ENCODE results near the gene PROM1.

The PROM1 gene

DNA sequence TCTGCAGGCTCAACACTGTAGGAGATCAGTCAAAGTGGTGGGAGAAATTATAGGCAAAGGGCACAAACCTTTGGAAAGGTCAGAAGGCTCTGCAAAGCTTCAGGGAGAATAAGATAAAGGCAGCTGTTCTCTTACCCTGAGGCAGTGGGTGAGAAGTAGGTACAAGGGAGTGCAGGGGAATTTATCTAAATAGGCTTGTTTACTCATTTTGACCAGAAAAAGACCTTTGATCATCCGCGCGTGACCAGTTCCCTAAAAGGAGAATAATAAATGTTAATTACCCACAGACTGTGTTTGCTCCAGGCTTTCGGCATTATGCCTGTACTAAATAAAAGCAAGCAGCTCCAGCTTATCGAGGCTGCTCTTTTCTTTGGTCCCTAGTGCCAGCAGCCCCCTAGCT lies 130.2 kb downstream of the PROM1 start:
- DNase-seq (ENCODE audit: low spot score) = no peak
- no peak for FAIRE-seq

GRCh38 chr4:15951781-15952180 lies 132.0 kb downstream of the PROM1 start:
- no peak for DNase-seq (ENCODE audit: low spot score)
- FAIRE-seq = no peak

- FAIRE-seq (no peak), DNase-seq (ENCODE audit: low spot score) (no peak)
Measured at GRCh38 chr4:15948826-15949225, 135.0 kb downstream of the PROM1 start.

GRCh38 chr4:15947684-15948083 lies 136.1 kb downstream of the PROM1 start:
- FAIRE-seq (no peak), DNase-seq (ENCODE audit: low spot score) (no peak)

GRCh38 chr4:15945516-15945915 lies 138.3 kb downstream of the PROM1 start:
- FAIRE-seq (no peak), DNase-seq (ENCODE audit: low spot score) (no peak)

DNA sequence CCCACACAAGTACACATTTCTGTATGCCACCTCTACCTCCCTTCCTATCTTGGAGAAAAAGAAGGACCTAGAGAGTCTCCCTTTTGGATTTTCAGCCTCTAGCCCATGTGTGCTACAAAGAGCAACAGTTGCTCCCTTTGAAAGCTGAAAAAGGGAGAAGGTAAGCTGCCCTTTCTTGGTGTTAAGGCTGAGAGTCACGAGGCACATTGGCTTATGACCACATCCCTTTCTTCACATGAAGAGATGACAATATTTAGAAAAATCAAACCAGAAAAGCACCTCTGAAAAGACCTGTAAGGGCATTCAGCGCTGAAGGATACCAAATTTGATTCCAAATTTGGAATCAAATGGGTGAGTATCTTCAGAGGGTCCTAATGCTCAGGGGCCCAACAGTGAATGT lies 138.9 kb downstream of the PROM1 start:
- DNase-seq (ENCODE audit: low spot score) (no peak), FAIRE-seq (no peak)

DNA sequence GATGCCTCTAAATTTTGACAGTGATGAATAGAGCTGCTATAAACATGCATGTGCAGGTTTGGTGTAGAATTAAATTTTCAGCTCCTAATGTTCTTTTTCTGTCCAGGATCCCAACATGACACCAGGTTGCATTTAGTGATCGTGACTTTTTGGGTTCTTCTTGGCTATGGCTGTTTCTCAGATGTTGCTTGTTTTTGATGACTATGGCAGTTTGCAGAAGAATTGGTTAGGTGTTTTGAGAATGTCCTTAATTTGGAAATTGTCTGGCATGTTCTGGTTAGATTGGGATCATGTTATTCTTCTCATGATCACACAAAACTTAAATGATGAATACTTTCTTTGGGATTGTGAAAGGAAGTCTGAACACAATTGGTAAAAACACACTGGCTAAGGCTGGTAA lies 141.5 kb downstream of the PROM1 start:
- FAIRE-seq = no peak
- DNase-seq (ENCODE audit: low spot score) = no peak

DNA sequence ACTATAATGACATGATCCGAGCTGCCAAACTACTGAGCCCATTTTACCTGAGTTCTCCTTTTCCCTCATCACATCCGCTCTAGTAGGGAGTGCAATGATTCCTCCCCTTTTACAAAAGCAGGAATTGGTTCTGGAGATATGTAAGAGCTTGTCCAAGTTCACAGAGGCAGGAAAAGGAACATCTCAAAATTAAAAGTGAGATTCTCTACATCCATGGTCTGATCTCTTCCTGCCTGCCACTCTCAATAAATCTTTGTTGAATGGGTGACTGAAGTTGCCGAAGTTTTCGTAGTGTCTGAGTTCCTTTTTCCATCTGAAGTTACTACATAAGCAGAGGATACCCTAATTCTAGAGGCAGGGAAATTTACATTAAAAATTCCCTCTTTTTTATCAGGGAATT lies 145.2 kb downstream of the PROM1 start, which contains the start of gene FGFBP1:
TSS of gene FGFBP1 (minus strand) at position 101 of the 400 bp plus-strand sequence. CDS start 2,108 bp downstream, outside the sequence.
- FAIRE-seq = no peak
- DNase-seq (ENCODE audit: low spot score) = no peak

DNA sequence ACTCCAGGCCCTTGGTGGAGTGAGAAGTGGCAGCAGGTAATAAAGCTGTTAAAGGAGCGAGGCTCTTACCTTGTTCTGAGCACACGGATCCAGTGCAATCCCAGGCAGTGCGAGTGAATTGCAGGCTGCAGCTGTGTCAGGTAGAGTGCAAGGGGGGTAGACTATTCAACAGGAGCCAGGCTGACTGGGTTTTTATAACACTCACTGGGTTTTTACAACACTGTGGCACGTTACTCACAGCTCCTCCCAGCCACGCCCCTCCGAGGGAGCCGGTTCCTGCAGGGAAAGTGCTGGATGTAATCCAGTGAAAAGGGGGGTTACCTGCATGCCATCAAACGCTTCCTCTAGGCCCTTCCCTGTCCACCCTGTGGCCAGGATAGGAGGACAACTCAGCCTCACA lies 145.6 kb downstream of the PROM1 start:
- FAIRE-seq = no peak
- peak; percentile 21 for DNase-seq (ENCODE audit: low spot score)

DNA sequence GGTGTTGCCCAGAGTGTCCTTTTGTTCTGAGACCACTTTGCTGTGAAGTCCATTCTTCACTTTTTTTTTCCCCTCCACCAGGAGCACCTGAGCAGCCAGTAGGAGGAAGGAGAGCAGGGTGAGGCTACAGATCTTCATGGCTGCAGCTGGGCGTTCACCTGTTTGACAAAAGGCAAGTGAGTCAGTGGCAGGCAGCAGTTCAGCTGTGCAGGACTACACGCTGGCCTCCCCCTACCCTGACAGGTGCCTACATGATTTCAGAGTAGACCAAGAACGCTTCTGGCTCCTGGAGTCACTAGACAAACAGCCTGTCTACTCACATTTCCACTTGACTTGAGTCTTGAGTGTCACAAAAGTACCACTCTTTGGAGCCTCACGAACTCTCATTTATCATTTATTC lies 147.3 kb downstream of the PROM1 start:
- FAIRE-seq (no peak), DNase-seq (ENCODE audit: low spot score) (no peak)

DNA sequence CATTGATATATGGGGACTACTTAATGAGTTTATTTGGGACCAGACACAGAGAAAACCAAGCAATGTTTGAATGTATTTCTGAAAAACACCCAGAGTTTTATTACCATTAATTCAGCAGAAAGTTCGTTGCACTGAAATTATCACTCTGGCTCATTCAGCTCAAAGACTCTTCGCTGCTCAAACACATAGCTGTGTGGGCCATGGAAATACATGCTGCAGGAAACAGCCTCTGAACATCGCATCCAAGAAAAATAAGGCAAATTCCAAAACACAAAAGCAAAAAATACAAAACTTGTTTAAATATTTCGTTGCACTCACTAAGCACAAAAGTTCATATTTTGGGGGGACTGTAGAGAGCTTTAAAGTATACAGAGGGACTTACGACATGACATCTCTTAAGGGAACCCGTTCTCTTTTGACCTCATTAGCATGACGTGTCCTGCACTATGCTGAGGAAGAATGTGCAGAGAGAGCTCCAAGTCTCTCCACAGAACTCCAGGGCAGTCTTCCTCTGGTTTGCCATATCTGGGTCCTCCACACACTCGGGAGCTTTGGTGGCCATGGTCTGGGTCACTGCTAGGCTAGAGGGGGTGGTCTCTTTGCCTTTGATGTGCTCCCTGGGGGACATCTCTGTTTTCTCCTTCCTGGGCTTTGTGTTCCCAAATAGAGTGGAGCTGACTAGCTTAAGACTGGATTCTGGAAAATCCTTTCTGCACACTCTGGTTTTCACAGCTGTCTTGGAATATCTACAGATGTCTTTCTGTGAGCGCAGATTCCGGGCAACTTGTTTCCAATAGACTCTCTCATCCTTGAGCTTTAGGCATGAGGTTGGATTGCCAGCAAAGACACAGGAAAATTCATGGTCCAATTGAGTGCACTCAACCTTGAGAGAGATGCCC lies 148.1 kb downstream of the PROM1 start:
- DNase-seq (ENCODE audit: low spot score) (no peak), FAIRE-seq (no peak)

- DNase-seq (ENCODE audit: low spot score) (no peak), FAIRE-seq (no peak)
Measured at GRCh38 chr4:15934259-15934658, 149.6 kb downstream of the PROM1 start.

DNA sequence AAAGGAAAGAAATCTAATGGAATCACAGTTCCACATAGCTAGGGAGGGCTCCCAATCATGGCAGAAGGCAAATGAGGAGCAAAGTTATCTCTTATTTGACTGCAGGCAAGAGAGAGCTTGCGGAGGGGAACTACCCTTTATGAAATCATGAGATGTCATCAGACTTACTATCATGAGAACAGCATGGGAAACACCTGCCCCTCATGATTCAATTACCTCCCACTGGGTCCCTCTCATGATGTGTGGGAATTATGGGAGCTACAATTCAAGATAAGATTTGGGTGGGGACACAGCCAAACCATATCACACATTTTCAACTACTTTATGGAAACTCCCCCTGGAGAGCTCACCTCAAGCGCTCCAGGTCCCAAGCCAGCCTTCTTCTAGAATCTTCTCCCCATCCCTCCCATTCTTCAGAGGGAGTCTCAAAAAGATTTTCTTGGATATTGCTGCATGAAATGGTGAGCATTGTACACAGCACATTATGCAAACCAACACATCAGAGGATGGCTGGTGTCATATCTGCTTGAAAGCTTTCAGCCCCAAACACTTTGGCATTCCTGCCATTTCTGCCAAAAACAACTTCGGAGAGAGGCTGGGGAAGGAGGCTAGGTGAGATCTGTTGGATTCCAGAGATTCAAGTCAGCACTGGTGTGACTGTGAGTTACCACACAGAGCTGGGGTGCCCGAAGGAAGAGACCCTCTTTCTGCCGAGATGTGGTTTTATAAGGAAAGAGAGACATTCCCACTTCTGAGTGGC lies 152.2 kb downstream of the PROM1 start:
- FAIRE-seq (no peak), DNase-seq (ENCODE audit: low spot score) (no peak)

GRCh38 chr4:15930314-15930713 lies 153.5 kb downstream of the PROM1 start:
- DNase-seq (ENCODE audit: low spot score) = no peak
- FAIRE-seq = no peak

- DNase-seq (ENCODE audit: low spot score) (no peak), FAIRE-seq (no peak)
Measured at GRCh38 chr4:15929540-15929939, 154.3 kb downstream of the PROM1 start.

DNA sequence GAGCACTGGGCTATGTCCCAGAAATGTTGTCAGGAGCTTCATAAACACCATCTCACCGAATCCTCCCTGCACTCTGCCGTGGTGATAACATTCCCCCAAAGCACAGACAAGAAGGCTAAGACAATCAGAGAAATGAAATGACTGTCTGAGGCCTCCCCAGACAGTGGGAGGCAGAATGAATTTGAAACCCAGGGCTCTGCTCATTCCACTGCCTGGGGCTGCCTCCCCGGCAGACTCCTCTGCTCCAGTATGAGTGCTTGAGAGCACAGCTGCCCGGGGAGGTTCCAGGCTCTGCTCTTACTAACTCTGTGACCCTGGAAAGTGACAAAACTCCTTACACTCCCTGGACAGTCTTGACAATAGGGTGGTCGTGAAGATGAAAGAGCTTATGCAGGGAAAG lies 154.9 kb downstream of the PROM1 start:
- no peak for DNase-seq (ENCODE audit: low spot score)
- no peak for FAIRE-seq

- FAIRE-seq (no peak), DNase-seq (ENCODE audit: low spot score) (no peak)
Measured at GRCh38 chr4:15926486-15926885, 157.3 kb downstream of the PROM1 start.

GRCh38 chr4:15925830-15926229 lies 158.0 kb downstream of the PROM1 start:
- no peak for FAIRE-seq

GRCh38 chr4:15921592-15921932 lies 162.3 kb downstream of the PROM1 start:
- FAIRE-seq (no peak), DNase-seq (ENCODE audit: low spot score) (no peak)

More at GRCh38 chr4:15925830-15926229, 158.0 kb downstream of the PROM1 start:
- DNase-seq (ENCODE audit: low spot score) = no peak

DNA sequence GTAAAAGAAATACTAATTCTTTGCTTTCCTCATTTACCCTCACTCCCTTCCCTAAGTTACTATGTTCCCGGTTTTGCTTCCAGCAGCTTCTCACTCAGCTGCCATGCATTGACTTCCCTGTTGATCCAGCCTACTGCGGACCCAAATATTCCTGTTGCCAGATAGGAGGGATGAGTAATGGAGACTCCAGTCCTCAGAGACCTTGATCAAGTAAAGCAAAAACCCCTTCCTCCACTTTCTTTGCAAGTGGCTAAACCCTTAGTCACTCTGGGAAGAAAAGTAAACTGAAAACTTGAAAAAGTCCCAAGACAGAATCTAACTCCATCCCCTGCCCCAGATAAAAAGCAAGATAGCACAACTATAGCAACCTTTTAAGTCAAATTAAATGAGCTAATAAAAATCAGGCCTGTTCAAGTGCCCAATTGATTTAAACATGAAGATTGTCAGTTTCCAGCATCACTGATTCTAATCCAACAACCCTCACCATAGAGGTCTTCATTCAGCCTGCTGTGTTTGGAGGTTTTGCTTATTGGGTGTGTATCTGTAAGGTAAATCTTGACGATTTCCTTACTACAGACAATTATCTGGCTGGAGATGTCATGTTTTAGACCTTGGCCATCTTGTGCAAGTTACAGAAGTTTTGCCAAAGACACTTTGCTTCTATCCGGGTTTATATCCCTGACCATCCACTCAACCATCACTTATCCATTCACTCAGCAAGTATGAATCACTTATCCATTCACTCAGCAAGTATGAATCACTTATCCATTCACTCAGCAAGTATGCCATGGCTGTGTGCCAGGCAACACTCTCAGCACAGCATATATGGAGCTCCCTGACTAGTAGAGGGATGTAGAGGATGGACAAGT lies 162.9 kb downstream of the PROM1 start:
- DNase-seq (ENCODE audit: low spot score) = peak; percentile 62
- peak; percentile 81 for FAIRE-seq

GRCh38 chr4:15918484-15919129 lies 165.2 kb downstream of the PROM1 start:
- no peak for FAIRE-seq

More at GRCh38 chr4:15918484-15919129, 165.2 kb downstream of the PROM1 start:
- DNase-seq (ENCODE audit: low spot score) = no peak

Measured in urothelium cell line (cell line).